ENCODE results near the gene TSEN34. TPM values are rescaled to one million over a fixed set of nuclear protein-coding genes. Genes with fewer than 3 reads are reported as not detected.
A peak's percentile ranks its signal among the peaks of the same experiment; 100 is the strongest.
"Not testable (repeated sequence)": the region's sequence is repeated elsewhere in the genome, so short reads cannot be mapped to it uniquely, and the experiment has no call there.

Gene TSEN34
- total and polyA plus RNA-seq, 7 donors, result 15.5 to 44.6 (median 20.2) TPM

- 81 to 86% (median 82%) methylated on average over 21 of the region's 21 CpGs for WGBS, 3 donors
- intact Hi-C loops (cut with DNase I), result loop anchor here (2.0 to 10.0 kb wide), 3 partner anchors 62 to 226 kb away; no protein-coding TSS in a partner anchor
- Histone ChIP-seq H3K36me3 (ENCODE audit: insufficient read depth in 1 of 2, low read depth in 1 of 2) (no peaks in the 10 kb centered on the region), H3K4me3 (no peak overlapping the region), H3K9me3 (no peaks in the 10 kb centered on the region), H3K27me3 (ENCODE audit: insufficient read depth in 3 of 3, low read length in 2 of 3) (peaks cover 0 to 35% (median 8%) of the 10 kb centered on the region in 3 donors), H3K4me1 (no peaks in the 10 kb centered on the region), H3K27ac (no peak overlapping the region)
- no peak for TF ChIP-seq CTCF (IDR thresholded peaks at IDR 0.05)
- ATAC-seq (no peak), DNase-seq (no peak)
Observed at GRCh38 chr19:54169149-54169740, 21.9 kb upstream of the TSEN34 start.

GRCh38 chr19:54171736-54172431 is 19.2 kb upstream of the TSEN34 start:
- H3K4me3 ChIP-seq; H3K9me3 ChIP-seq; H3K27ac ChIP-seq; H3K36me3 ChIP-seq (ENCODE audit: insufficient read depth in 1 of 2, low read depth in 1 of 2); intact Hi-C loops (cut with DNase I); DNase-seq; H3K4me1 ChIP-seq; ATAC-seq: not testable (repeated sequence)
- peaks cover 0 to 21% (median 8%) of the 10 kb centered on the region in 3 donors for H3K27me3 ChIP-seq (ENCODE audit: insufficient read depth in 3 of 3, low read length in 2 of 3)
- 68 to 75% (median 70%) methylated on average over 15 to 19 of the region's 23 CpGs for WGBS, 3 donors

- Histone ChIP-seq H3K27me3 (ENCODE audit: insufficient read depth in 3 of 3, low read length in 2 of 3) (peaks cover 0 to 18% (median 8%) of the 10 kb centered on the region in 3 donors), H3K4me3 (peak within 1 kb of the TSS; percentile 29), H3K4me1 (no peaks in the 10 kb centered on the region), H3K27ac (no peak within 1 kb of the TSS), H3K36me3 (ENCODE audit: insufficient read depth in 1 of 2, low read depth in 1 of 2) (no peaks in the 10 kb centered on the region), H3K9me3 (no peaks in the 10 kb centered on the region)
- DNase-seq (no peak), ATAC-seq (no peak)
- no peak for TF ChIP-seq CTCF (IDR thresholded peaks at IDR 0.05)
- intact Hi-C loops (cut with DNase I), result no loop called here
- 10 to 14% (median 12%) methylated on average over 13 of the region's 13 CpGs for WGBS, 3 donors
Observed at GRCh38 chr19:54172471-54173358, 18.4 kb upstream of the TSEN34 start, which contains the start of gene TMC4. Gene TMC4 (minus strand): TSS chr19:54173160. CDS start chr19:54173117, 43 bp downstream.

GRCh38 chr19:54173359-54173699 is 17.8 kb upstream of the TSEN34 start:
- intact Hi-C loops (cut with DNase I), result no loop called here
- Histone ChIP-seq H3K27ac (no peak overlapping the region), H3K4me3 (peak overlapping the region; percentile 29), H3K27me3 (ENCODE audit: insufficient read depth in 3 of 3, low read length in 2 of 3) (peaks cover 0 to 18% (median 8%) of the 10 kb centered on the region in 3 donors), H3K4me1 (no peaks in the 10 kb centered on the region), H3K9me3 (no peaks in the 10 kb centered on the region), H3K36me3 (ENCODE audit: insufficient read depth in 1 of 2, low read depth in 1 of 2) (no peaks in the 10 kb centered on the region)
- TF ChIP-seq CTCF (IDR thresholded peaks at IDR 0.05), result no peak
- no peak for ATAC-seq
- DNase-seq, result no peak
- WGBS, 3 donors, result 29 to 40% (median 37%) methylated on average over 14 to 15 of the region's 15 CpGs
